Activated naive CD4-positive, alpha-beta T cell treated with Interleukin-2 at 50 U/mL for 16 hours (primary cell): ENCODE results near the gene EGLN2.
"Not testable (repeated sequence)": the region's sequence is repeated elsewhere in the genome, so short reads cannot be mapped to it uniquely, and the experiment has no call there.

Source experiments
- DNase-seq: peaks from one replicate; pipeline ENCODE4 v3.0.0-alpha.2; 2020

The EGLN2 gene

DNA sequence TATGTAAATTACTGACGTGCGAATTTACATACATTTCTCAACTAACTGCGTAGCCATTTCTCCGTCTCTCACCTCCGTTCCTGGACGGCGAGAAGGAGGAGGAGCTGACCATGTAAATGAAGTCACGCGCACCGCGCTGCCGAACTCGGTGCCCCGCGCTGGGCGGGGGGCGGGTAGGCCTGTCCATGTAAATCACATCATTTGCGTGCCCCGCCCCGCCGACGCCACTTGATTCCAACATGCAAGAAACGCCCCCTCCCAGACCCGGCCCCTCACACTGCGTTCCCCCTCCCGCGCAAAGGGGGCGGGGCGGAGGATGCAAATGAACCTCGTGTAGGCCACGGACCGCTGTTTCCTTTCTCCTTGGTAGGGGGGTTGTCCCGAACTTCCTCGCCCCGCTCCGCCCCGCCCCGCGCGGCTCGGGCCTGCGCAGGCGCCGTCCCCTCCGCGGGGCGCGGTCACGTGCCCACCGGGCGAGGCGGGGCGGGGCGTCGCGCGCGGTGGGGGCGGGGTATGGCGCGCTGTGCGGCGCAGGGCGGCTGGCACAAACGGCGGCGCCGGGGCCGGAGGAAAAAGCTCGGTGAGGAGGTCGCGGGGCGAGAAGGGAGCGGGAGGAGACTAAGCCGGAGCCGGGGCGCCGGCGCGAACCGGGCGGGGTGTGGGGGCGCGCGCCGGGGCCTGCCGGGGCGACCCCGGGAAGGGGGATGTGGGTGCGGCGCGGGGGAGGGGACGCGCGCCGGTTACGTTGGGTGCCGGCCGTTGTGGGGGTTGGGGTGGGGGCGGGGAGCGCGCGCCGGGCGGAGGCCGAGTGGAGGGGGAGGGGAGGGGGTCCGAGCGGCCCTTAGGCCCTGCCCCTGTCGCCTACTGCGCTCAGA lies at the start of gene EGLN2:
TSS of gene EGLN2 (plus strand) at position 509 of the 875 bp plus-strand sequence. CDS start 1,382 bp downstream, outside the sequence.
- DNase-seq = peak; percentile 100

DNA sequence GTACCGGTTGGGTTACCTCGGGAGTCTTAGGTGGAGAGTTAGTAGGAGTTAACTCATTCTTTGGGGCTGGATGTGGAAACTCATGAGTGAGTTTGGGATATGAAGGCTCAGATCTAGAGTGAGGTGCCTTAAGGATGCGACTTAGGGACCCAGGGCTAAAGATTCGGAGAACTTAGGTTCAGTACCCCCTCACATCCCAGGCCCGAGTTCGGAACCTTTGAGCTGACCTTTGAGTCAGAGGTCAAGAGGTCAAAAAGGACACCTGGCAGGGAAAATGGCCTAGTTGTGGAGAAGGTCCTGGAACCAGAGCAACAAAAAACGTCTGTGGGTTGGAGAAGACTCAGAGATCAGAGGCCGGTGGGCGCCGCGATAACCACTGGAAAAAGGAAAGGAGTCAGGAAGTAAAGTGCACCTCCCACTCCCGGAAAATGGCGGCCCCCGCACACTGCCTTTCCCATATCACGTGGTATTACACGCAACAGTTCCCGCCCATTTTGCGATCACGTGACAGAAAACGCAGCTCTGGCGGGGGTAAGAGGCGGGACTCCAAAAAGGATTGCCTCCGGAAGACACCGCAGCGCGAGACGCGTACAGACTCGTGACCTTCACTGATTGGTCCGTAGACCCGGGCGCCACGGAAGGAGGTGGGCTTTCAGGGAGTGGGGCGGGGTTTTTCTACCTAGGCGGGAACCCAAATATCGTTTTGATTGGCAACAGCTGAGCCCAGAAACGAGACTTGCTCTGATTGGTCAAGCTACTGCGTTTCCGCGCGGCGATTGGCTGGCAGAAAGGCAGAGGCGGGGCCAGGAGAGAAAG lies 48.7 kb upstream of the EGLN2 start, which contains the start of gene ACTMAP:
TSS of gene ACTMAP (minus strand) at position 420 of the 816 bp plus-strand sequence. CDS start 674 bp downstream, outside the sequence.
- peak; percentile 99 for DNase-seq

DNA sequence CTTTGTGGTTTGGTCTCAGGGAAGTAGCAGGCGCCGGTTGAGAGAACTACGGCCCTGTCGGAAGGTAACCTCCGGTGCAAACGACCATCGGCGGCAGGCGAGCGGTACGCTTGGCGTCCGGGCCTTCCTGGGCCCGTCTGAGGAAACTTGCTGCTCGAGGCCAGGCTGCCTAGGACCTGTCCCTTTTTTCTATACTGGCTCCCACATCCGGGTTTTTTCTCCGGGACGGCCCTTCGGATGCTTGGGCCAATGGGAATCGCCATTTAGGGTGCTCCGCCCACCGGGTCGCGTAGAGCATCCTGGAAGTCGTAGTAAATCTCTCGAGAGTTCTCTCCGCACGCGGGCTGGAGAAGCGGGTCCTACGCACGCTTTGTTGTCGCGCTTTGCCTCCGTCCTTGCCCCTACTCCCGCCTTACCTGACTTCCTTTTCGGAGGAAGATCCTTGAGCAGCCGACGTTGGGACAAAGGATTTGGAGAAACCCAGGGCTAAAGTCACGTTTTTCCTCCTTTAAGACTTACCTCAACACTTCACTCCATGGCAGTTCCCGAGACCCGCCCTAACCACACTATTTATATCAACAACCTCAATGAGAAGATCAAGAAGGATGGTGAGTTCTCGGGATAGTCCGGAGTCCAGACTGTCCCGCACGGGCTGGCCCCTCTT lies 48.0 kb upstream of the EGLN2 start, which contains the start of gene SNRPA:
TSS of gene SNRPA (plus strand) at position 330 of the 664 bp plus-strand sequence. CDS start at position 536, 206 bp downstream.
- peak; percentile 96 for DNase-seq

DNA sequence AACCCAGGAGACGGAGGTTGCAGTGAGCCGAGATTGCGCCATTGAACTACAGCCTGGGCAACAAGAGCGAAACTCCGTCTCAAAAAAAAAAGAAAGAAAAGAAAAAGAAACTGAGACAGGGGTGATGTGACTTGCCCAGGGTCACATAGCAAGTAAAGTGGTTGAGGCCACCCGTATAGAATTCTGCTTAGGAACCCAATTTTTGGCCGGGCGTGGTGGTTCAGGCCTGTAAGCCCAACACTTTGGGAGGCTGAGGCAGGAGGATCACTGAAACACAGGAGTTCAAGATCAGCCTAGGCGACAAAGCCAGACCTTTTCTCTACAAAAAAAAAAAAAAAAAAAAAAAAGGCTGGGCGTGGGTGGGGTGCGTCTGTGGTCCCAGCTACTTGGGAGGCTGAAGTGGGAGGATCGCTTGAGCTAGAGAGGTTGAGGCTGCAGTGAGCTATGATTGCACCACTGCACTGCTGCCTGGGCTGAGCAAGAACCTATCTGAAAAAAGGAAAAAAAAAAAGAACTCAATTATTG lies 46.7 kb upstream of the EGLN2 start:
- peak; percentile 47 for DNase-seq

DNA sequence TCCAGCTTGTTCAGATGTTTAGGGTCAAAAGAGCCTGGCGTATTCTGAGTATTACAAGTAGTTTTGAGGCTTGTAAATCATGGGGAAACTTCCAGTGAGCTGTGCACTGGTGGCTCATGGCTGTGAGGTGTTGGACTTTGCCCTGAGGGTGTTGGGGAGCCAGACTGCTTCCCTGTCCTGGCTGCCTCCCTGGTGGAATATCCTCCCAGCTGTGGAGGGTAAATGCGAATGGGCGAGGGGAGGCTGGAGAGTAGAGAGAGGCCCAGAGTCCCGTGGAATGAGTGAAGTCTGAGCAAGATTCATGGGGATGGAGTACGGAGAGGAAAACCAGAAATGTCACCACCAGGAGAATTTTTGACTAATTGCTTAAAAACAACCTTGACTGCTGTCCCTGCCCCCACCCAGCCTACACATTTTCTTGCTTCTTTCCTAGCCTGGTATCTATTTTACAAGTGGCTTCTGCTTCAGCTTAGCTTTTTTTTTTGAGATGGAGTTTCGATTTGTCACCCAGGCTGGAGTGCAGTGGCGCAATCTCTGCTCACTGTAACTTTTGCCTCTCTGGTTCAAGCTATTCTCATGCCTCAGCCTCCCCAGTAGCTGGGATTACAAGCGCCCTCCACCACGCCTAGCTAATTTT lies 44.3 kb upstream of the EGLN2 start:
- peak; percentile 79 for DNase-seq

DNA sequence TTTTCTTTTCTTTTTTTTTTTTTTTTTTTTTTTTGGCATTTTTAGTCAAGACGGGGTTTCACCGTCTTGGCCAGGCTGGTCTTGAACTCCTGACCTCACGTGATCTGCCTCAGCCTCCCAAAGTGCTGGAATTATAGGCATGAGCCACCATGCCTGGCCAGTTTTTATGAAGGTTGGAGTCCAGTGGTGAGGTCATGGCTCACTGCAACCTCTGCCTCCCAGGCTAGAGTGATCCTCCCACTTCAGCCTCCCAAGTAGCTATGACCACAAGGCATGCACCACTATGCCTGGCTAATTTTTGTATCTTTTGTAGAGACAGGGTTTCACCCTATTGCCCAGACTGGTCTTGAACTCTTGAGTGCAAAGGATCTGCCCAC lies 43.8 kb upstream of the EGLN2 start:
- no peak for DNase-seq

DNA sequence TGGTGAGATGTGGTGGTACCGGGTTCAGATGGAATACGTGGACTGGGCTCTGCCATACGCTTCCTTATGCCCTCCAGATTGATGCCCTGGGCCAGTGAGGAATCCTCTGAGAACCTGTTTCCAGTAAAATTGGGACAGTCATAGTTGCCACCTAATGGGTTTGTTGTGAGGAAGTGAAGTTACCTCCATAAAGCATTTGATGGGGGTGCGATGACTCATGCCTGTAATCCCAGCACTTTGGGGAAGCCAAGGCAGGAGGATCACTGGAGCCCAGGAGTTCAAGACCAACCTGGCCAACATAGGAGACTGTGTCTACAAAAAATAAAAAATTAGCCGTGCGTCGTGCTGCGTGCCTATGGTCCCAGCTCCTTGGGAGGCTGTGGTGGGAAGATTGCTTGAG lies 43.2 kb upstream of the EGLN2 start:
- DNase-seq = no peak

DNA sequence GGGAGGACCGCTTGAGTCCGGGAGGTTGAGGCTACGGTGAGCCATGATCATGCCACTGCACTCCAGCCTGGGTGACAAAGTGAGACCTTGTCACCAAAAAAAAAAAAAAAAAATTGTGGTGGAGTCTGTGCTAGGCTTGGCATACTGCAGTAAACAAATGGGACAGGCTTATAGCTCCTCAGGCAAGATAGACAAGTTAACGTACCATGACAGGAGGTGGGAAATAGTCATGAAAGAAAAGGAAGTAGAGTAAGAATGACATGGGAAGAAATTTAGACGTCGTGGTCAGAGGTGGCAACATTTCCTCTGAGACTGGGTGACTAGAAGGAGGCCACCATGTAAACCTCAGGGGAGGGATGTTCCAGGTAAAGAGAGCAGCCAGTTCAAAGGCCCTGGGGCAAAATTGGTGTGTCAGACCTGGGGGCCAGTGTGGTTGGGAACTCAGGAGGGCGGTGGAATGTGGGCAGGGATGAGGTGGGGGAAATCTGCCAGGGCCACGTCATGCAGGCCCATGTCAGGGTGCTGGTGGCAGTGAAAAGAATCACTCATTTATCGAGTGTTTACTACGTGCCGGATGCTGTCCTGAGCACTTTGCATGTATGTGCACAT lies 42.4 kb upstream of the EGLN2 start:
- DNase-seq = peak; percentile 68

DNA sequence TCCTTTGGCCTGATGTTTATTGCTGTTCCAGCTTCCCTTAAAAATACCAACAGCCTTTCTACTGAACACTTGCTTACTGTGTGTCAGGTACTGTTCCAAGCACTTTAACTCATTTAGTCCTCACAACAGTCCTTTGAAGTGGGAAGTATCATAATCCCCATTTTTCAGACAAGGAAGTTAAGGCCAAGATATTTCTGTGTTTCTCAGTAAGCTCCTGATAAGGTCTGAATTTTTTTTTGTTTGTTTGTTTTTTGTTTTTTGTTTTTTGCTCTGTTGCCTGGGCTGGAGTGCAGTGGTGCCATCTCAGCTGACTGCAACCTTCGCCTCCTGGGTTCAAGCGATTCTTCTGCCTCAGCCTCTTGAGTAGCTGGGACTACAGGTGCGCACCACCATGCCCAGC lies 40.5 kb upstream of the EGLN2 start:
- no peak for DNase-seq

DNA sequence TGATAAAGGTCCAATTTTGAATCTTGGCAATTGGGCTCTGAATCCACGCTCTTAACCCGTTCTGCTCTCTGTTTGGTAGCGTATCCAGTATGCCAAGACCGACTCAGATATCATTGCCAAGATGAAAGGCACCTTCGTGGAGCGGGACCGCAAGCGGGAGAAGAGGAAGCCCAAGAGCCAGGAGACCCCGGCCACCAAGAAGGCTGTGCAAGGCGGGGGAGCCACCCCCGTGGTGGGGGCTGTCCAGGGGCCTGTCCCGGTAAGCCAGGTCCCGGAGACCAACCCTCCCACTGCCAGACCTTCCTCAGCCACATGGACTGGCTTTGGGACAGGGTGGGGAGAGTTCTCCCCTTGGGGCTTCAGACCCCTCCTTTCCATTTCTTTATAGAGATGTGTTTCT lies 39.6 kb upstream of the EGLN2 start:
- no peak for DNase-seq

DNA sequence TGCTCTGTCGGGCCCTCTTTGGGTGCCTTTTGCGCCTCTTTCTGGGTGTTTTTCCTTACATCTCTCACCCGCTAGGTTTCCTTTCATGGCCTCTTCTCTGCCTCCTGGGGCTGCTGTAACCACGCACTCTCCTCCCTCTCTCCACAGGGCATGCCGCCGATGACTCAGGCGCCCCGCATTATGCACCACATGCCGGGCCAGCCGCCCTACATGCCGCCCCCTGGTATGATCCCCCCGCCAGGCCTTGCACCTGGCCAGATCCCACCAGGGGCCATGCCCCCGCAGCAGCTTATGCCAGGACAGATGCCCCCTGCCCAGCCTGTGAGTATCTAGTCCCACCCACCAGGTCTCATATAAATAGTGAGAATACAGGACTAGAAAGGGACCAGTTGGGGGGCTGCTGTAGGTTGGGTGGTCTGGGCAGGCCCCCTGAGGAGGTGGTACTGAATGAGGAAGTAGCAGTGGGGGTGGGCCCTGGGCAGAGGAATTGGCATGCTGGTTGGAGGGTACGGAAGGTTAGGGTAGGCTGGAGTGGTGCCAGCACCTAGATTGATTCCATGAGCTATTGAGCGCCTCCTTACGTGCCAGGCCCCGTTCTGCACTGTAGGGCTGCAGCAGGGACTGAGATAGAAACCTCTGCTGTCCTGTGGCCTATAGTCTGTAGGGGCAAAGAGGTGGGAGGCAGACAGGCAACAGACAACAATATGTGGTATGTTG lies 36.1 kb upstream of the EGLN2 start:
- no peak for DNase-seq

DNA sequence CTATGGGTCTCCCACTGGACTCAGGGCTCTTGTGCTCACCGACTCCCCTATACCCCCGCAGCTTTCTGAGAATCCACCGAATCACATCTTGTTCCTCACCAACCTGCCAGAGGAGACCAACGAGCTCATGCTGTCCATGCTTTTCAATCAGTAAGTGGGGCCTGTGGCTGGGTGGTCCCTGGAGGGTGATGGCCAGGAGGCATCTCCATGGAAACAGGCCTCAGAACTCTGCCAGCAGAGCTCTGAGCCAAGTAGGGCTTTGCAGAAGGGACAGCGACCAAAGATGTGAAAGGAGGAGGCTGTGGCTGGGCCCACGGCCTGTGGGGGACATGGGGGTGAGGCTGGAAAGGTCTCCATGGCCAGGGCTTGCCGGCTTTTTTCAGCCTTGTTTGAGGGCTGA lies 35.5 kb upstream of the EGLN2 start:
- no peak for DNase-seq

DNA sequence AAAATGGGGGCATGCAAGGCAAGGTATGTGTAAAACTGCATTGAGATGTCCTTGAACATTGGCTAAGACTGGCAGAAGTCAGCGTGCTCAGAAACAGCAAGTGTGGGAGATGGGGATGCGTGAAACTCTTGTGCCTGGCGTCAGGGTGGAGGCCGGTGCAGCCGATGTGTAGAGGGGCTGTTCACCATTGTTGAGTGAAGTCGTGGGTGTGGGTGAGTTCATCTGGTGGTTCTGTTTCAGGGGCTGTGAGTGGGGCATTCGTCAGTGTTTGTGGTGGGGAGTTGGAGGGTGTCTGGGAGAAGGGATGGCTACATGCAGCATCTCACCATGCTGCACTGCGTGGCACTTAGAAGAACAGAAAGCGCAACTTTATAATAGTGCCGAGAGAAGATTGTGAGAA lies 35.0 kb upstream of the EGLN2 start:
- no peak for DNase-seq

DNA sequence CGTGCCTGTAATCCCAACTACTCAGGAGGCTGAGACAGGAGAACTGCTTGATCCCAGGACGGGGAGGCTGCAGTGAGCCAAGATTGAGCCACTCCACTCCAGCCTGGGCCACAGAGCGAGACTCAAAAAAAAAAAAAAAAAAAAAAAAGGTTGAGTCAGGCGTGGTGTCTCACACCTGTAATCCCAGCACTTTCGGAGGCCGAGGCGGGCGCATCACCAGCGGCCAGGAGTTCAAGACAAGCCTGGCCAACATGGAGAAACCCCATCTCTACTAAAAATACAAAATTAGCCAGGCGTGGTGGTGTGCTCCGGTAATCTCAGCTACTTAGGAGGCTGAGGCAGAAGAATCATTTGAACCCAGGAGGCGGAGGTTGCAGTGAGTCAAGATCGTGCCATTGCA lies 32.6 kb upstream of the EGLN2 start:
- DNase-seq = not testable (repeated sequence)

DNA sequence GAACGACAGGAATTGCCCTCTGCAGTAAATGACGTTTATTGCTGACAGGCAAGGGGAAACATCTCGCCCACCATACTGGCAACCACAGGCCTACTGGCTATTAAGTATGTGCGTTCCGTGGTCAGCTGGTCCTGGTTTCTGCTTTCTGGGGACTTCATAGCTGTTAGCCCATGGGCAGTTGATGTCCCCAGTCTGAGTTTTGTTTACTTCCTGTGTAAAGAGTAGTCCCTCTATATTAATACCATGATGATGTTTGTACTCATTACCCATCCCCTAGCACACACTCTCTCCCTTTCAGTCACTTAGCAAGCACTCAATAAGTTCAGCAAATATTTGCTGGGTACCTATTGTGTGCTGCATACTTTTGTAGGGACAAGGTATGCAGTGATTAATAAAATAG lies 30.1 kb upstream of the EGLN2 start:
- no peak for DNase-seq

DNA sequence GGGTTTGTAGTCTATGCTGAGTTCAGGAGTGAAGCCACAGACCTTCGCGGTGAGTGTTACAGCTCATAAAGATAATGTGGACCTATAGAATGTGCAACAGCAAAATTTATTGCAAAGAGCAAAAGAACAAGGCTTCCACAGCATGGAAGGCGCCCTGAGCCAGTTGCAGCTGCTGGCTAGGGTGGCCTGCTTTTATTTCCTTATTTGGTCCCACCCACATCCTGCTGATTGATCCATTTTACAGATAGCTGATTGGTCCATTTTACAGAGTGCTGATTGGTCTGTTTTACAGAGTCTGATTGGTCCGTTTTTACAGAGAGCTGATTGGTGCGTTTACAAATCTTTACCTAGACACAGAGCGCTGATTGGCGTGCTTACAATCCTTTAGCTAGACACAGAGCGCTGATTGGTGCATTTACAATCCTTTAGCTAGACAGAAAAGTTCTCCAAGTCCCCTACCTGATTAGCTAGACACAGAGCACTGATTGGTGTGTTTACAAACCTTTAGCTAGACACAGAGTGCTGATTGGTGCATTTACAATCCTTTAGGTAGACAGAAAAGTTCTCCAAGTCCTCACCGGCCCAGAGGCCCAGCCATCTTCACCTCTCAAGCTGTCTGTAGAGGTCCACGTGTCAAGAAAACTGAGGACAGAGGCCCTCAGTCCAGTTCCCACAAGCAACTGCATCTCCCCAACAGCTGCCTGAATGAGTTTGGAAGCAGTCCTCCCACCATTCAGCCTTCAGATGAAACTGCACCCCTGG lies 27.7 kb upstream of the EGLN2 start:
- not testable (repeated sequence) for DNase-seq

DNA sequence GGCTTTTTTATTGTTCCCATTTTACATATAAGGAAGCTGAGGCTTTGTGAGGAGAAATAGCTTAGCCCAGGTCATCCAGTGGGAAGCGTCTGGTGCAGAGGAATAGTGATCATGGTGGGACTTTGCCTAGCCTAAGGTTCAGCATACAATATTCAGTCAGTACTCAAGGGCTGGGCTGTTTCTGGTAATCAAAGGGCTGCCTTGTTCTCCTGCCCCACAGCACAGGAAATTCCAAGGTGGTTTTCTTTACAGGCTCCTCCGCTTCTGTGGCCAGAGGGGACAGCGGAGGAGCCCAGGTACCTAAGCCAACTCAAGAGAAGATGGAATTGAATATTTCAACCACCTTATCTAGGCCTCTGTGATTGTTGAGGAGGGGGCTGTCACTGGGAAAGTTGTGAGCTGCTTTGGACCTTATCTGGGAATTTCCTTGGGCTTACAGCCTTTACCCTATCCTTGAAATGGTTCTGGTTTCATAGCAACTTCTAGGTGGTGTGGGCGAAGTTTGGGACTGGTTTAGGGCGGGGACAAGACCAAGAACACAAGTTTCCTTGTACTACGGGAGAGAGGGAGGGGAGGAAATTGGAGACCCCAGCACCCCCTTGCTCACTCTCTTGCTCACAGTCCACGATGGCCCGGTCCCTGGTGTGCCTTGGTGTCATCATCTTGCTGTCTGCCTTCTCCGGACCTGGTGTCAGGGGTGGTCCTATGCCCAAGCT lies 23.9 kb upstream of the EGLN2 start, which contains the start of gene MIA:
TSS of gene MIA (plus strand) at position 606 of the 716 bp plus-strand sequence. CDS start at position 628, 22 bp downstream.
- no peak for DNase-seq

DNA sequence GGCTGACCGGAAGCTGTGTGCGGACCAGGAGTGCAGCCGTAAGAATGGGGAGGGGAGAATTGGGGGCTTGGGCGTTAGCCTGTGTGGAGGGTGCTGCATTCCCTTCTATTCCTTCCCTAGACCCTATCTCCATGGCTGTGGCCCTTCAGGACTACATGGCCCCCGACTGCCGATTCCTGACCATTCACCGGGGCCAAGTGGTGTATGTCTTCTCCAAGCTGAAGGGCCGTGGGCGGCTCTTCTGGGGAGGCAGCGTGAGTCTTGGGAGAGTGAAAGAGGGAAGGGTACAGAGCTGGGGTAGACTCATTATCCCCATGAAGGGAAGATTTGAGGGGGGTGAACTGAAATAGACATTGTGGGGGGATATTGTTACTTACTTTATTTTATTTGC lies 23.4 kb upstream of the EGLN2 start:
- no peak for DNase-seq

DNA sequence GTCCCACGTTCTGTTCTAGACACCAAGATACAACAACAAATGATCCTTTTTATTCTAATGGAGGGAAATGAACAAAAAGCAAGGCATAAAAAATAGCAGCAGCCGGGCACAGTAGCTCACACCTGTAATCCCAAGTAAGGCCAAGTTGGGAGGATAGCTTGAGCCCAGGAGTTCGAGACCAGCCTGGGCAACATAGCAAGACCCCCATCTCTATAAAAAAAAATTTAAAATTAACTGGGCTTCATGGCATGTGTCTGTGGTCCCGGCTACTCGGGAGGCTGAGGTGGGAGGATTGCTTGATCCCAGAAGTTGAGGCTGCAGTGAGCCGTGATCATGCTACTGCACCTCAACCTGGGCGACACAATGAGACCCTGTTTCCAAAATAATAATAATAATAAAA lies 22.6 kb upstream of the EGLN2 start:
- no peak for DNase-seq
